B cell (primary cell): Measurements from ENCODE around the gene SCN2B.

Experiments
- EZH2 ChIP-seq: IDR thresholded peaks from 2 replicates; pipeline ENCODE4 v1.6.1; 2012; ENCODE audit warnings: borderline replicate concordance, low read depth, mild to moderate bottlenecking, moderate library complexity, low read length; ENCODE audit not compliant: insufficient read depth, poor library complexity, severe bottlenecking
- TF ChIP-seq, protein P1 (sequence below): fragments of 200-600 bp; IDR thresholded peaks from one replicate; pipeline ENCODE4 v1.8.0; 2022; ENCODE audit warnings: antibody characterized with exemption, mild to moderate bottlenecking

DNA sequence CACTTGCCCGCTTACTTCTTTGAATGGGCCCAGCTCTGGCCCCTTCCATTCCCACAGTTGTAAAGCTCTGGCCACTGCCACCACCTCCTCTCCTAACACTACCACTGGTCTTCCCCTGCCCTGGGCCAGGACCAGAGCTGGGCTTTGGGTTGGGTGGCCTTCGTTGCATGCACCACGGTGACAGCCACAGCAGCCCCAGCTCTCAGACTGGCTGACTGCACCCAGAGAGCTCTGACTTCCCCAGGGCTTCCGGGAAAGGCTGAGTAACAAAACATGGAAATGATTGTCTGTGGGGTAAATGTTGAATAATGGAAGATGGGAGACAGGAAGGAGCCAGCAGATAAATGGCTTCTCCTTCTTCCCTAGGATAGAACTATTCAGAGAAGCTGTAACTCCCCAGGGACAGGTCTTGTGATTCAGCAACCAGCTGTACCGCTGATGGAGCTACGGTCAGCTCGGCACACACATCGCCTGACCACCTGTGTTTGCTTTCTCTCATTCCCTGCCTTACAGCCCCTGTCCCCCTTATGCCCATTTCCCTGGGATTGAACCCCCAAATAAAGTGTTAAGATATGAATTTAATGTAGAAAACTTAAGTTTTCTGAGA is 51.4 kb downstream of the SCN2B start:
- TF ChIP-seq, protein P1, sequence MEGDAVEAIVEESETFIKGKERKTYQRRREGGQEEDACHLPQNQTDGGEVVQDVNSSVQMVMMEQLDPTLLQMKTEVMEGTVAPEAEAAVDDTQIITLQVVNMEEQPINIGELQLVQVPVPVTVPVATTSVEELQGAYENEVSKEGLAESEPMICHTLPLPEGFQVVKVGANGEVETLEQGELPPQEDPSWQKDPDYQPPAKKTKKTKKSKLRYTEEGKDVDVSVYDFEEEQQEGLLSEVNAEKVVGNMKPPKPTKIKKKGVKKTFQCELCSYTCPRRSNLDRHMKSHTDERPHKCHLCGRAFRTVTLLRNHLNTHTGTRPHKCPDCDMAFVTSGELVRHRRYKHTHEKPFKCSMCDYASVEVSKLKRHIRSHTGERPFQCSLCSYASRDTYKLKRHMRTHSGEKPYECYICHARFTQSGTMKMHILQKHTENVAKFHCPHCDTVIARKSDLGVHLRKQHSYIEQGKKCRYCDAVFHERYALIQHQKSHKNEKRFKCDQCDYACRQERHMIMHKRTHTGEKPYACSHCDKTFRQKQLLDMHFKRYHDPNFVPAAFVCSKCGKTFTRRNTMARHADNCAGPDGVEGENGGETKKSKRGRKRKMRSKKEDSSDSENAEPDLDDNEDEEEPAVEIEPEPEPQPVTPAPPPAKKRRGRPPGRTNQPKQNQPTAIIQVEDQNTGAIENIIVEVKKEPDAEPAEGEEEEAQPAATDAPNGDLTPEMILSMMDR: no peak
- no peak for TF ChIP-seq EZH2
